ENCODE data around the gene SORL1.

- no peak for TF ChIP-seq FOXM1 (IDR thresholded peaks at IDR 0.05; ENCODE audit: borderline replicate concordance)
- no peak for TF ChIP-seq SP1 (IDR thresholded peaks at IDR 0.05)
- no peak for TF ChIP-seq HDGF (IDR thresholded peaks at IDR 0.05; ENCODE audit: borderline replicate concordance)
- TF ChIP-seq LEF1 (IDR thresholded peaks at IDR 0.05; ENCODE audit: borderline replicate concordance): no peak
- no peak for TF ChIP-seq FOXK2 (IDR thresholded peaks at IDR 0.05)
- TF ChIP-seq ARNT (IDR thresholded peaks at IDR 0.05): no peak
- TF ChIP-seq ELF4 (IDR thresholded peaks at IDR 0.05): no peak
Measured at GRCh38 chr11:121499405-121499804, 47.3 kb downstream of the SORL1 start.
